HepG2 (cell line): Measurements from ENCODE around the gene ATP2B2. TPM values are rescaled to one million over a fixed set of nuclear protein-coding genes. Genes with fewer than 3 reads are reported as not detected.

Source experiments
- KAT2B ChIP-seq: fragments of 150-350 bp; IDR thresholded peaks from 2 replicates; pipeline ENCODE4 v1.6.1; 2014; ENCODE audit warnings: low read depth, low read length, borderline replicate concordance
- RFXANK ChIP-seq: IDR thresholded peaks from 2 replicates; pipeline ENCODE4 v1.6.1; 2016
- SETDB1 ChIP-seq: sonication (generic); formaldehyde crosslinking; IDR thresholded peaks from 2 replicates; pipeline ENCODE4 v1.5.1; 2020; ENCODE audit warnings: missing genetic modification reagents, mild to moderate bottlenecking, borderline replicate concordance
- ZNF788 ChIP-seq: sonication (generic); formaldehyde crosslinking; IDR thresholded peaks from 2 replicates; pipeline ENCODE4 v1.5.0; 2020; ENCODE audit warnings: mild to moderate bottlenecking, missing genetic modification reagents, borderline replicate concordance
- polyA plus RNA-seq, 8 experiments: library from polyadenylated mRNA; depleted of rRNA in 3 of 8; stranded (reverse) in 7 of 8; unstranded in 1 of 8; fragments of >200 nt; fragmentation: Illumina TruSeq in 4 of 8; extraction: Trizol in 4 of 8; gene quantifications; 2 replicates each; pipeline versions ENCODE4 v1.2.1 to v1.2.3, GENCODE V29; 2011 to 2016; ENCODE audit warnings: low read depth in 4 of 8, missing spikeins in 1 of 8, mixed read lengths in 1 of 8; ENCODE audit not compliant: insufficient read depth in 1 of 8
- total RNA-seq, 5 experiments: library from RNA; depleted of rRNA; stranded (reverse); fragments of >200 nt; fragmentation: Illumina TruSeq; extraction: Trizol; gene quantifications; 2 replicates each; pipeline ENCODE4 v1.2.3, GENCODE V29; 2016; ENCODE audit warnings: low read depth in 1 of 5
- TF ChIP-seq, protein P1 (sequence below): sonication (generic); formaldehyde crosslinking; IDR thresholded peaks from 2 replicates; pipeline ENCODE4 v1.9.0; 2022; ENCODE audit warnings: low read depth, missing genetic modification reagents
- TF ChIP-seq, protein P2 (sequence below): sonication (generic); formaldehyde crosslinking; IDR thresholded peaks from 2 replicates; pipeline ENCODE4 v1.5.1; 2020; ENCODE audit warnings: missing genetic modification reagents, mild to moderate bottlenecking, borderline replicate concordance
- TF ChIP-seq, protein P3 (sequence below): sonication (generic); formaldehyde crosslinking; IDR thresholded peaks from 2 replicates; pipeline ENCODE4 v1.9.0; 2021; ENCODE audit warnings: mild to moderate bottlenecking, missing genetic modification reagents
- TF ChIP-seq, protein P4 (sequence below), 2 experiments: fragments of 450-650 bp in 1 of 2; sonication (generic) in 1 of 2; formaldehyde crosslinking in 1 of 2; IDR thresholded peaks; 2 replicates each; pipeline versions ENCODE4 v1.6.1 to v1.8.0; 2016 to 2022; ENCODE audit warnings: antibody characterized with exemption in 1 of 2, mild to moderate bottlenecking in 1 of 2, missing genetic modification reagents in 1 of 2

The ATP2B2 gene
- total and polyA plus RNA-seq, 2 of the 13 experiments (the other 11 are each of a cell fraction or from before 2014, with no cell fraction given), result 1.5 to 2.3 TPM

DNA sequence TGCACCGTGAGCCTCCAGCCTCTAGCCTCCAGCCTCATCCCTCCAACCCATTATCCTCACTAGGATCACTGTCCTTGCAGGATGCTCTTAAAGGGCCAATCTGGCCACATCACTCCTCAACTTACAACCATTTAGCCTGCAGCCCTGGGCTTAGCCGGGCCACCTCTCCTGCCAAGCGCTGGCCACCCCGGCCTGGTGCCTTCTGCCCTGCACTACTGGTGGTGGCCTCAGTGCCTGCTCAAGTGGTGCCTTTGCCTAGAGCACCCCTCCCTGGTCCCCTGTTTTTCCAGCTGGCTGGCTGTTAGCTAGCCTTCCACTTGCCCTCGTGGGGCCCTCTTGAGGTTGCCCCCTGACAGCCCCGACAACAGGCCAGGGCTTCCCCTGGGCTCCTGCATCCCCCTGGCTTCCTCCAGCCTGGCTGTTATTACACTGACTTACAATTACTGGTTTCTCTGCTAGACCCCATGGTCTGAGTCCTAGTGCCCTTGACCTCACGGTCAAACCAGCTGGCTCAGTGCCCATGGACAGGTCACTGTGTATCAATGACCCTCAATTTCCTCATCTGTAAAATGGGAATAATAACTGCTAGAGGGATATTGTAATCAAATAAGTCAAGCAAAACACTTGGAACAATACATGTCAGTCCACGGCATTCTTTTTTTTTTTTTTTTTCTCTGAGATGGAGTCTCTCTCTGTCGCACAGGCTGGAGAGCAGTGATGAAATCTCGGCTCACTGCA, 15.5 kb downstream of the ATP2B2 start (continued):
- TF ChIP-seq, protein P1, sequence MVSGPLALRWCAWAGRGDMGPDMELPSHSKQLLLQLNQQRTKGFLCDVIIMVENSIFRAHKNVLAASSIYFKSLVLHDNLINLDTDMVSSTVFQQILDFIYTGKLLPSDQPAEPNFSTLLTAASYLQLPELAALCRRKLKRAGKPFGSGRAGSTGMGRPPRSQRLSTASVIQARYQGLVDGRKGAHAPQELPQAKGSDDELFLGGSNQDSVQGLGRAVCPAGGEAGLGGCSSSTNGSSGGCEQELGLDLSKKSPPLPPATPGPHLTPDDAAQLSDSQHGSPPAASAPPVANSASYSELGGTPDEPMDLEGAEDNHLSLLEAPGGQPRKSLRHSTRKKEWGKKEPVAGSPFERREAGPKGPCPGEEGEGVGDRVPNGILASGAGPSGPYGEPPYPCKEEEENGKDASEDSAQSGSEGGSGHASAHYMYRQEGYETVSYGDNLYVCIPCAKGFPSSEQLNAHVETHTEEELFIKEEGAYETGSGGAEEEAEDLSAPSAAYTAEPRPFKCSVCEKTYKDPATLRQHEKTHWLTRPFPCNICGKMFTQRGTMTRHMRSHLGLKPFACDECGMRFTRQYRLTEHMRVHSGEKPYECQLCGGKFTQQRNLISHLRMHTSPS (CRISPR knock-in tag), result no peak
- TF ChIP-seq KAT2B, result no peak
- peak; percentile 13; the same call in 1 of the 2 replicates for TF ChIP-seq SETDB1 (CRISPR knock-in tag)
- TF ChIP-seq, protein P2, sequence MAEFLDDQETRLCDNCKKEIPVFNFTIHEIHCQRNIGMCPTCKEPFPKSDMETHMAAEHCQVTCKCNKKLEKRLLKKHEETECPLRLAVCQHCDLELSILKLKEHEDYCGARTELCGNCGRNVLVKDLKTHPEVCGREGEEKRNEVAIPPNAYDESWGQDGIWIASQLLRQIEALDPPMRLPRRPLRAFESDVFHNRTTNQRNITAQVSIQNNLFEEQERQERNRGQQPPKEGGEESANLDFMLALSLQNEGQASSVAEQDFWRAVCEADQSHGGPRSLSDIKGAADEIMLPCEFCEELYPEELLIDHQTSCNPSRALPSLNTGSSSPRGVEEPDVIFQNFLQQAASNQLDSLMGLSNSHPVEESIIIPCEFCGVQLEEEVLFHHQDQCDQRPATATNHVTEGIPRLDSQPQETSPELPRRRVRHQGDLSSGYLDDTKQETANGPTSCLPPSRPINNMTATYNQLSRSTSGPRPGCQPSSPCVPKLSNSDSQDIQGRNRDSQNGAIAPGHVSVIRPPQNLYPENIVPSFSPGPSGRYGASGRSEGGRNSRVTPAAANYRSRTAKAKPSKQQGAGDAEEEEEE, result no peak
- TF ChIP-seq, protein P3, sequence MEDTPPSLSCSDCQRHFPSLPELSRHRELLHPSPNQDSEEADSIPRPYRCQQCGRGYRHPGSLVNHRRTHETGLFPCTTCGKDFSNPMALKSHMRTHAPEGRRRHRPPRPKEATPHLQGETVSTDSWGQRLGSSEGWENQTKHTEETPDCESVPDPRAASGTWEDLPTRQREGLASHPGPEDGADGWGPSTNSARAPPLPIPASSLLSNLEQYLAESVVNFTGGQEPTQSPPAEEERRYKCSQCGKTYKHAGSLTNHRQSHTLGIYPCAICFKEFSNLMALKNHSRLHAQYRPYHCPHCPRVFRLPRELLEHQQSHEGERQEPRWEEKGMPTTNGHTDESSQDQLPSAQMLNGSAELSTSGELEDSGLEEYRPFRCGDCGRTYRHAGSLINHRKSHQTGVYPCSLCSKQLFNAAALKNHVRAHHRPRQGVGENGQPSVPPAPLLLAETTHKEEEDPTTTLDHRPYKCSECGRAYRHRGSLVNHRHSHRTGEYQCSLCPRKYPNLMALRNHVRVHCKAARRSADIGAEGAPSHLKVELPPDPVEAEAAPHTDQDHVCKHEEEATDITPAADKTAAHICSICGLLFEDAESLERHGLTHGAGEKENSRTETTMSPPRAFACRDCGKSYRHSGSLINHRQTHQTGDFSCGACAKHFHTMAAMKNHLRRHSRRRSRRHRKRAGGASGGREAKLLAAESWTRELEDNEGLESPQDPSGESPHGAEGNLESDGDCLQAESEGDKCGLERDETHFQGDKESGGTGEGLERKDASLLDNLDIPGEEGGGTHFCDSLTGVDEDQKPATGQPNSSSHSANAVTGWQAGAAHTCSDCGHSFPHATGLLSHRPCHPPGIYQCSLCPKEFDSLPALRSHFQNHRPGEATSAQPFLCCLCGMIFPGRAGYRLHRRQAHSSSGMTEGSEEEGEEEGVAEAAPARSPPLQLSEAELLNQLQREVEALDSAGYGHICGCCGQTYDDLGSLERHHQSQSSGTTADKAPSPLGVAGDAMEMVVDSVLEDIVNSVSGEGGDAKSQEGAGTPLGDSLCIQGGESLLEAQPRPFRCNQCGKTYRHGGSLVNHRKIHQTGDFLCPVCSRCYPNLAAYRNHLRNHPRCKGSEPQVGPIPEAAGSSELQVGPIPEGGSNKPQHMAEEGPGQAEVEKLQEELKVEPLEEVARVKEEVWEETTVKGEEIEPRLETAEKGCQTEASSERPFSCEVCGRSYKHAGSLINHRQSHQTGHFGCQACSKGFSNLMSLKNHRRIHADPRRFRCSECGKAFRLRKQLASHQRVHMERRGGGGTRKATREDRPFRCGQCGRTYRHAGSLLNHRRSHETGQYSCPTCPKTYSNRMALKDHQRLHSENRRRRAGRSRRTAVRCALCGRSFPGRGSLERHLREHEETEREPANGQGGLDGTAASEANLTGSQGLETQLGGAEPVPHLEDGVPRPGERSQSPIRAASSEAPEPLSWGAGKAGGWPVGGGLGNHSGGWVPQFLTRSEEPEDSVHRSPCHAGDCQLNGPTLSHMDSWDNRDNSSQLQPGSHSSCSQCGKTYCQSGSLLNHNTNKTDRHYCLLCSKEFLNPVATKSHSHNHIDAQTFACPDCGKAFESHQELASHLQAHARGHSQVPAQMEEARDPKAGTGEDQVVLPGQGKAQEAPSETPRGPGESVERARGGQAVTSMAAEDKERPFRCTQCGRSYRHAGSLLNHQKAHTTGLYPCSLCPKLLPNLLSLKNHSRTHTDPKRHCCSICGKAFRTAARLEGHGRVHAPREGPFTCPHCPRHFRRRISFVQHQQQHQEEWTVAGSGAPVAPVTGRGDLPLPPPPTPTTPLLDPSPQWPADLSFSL (CRISPR knock-in tag), result no peak
- no peak for TF ChIP-seq ZNF788
- no peak for TF ChIP-seq RFXANK
- TF ChIP-seq, protein P4, sequence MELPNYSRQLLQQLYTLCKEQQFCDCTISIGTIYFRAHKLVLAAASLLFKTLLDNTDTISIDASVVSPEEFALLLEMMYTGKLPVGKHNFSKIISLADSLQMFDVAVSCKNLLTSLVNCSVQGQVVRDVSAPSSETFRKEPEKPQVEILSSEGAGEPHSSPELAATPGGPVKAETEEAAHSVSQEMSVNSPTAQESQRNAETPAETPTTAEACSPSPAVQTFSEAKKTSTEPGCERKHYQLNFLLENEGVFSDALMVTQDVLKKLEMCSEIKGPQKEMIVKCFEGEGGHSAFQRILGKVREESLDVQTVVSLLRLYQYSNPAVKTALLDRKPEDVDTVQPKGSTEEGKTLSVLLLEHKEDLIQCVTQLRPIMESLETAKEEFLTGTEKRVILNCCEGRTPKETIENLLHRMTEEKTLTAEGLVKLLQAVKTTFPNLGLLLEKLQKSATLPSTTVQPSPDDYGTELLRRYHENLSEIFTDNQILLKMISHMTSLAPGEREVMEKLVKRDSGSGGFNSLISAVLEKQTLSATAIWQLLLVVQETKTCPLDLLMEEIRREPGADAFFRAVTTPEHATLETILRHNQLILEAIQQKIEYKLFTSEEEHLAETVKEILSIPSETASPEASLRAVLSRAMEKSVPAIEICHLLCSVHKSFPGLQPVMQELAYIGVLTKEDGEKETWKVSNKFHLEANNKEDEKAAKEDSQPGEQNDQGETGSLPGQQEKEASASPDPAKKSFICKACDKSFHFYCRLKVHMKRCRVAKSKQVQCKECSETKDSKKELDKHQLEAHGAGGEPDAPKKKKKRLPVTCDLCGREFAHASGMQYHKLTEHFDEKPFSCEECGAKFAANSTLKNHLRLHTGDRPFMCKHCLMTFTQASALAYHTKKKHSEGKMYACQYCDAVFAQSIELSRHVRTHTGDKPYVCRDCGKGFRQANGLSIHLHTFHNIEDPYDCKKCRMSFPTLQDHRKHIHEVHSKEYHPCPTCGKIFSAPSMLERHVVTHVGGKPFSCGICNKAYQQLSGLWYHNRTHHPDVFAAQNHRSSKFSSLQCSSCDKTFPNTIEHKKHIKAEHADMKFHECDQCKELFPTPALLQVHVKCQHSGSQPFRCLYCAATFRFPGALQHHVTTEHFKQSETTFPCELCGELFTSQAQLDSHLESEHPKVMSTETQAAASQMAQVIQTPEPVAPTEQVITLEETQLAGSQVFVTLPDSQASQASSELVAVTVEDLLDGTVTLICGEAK (IDR thresholded peaks at IDR 0.05), result no peak
- TF ChIP-seq, protein P4 (CRISPR knock-in tag; IDR thresholded peaks at IDR 0.05), result no peak; the same call in 1 of the 2 replicates
